Measurements from ENCODE around the gene SYNRG. TPM values are rescaled to one million over a fixed set of nuclear protein-coding genes. Genes with fewer than 3 reads are reported as not detected.

The SYNRG gene
- polyA plus RNA-seq, 1 experiment, result 24.9 TPM

GRCh38 chr17:37608351-37609169, 658 bp downstream of the SYNRG start:
- TF ChIP-seq CTCF (IDR thresholded peaks at IDR 0.05; ENCODE audit: low read depth, low read length), result no peak
- CTCF ChIA-PET, result interaction anchor here (0.5 to 3.4 kb wide), 11 partner anchors 10 to 235 kb away, joined by 3 to 24 read pairs (median 6); no protein-coding TSS in a partner anchor
- peaks cover 4% of the 10 kb centered on the region; the same call in 1 of the 2 replicates for H3K9me3 ChIP-seq (ENCODE audit: control insufficient read depth, insufficient read depth, low read length)
- POLR2A ChIA-PET, result interaction anchor here (0.6 to 2.0 kb wide), 9 partner anchors 13 to 266 kb away, joined by 3 to 10 read pairs (median 4); partner anchors contain the start of gene DUSP14
- H3K4me3 ChIP-seq (ENCODE audit: low read depth, low read length), result peak overlapping the region; percentile 88
- peak overlapping the region; percentile 72 for H3K27ac ChIP-seq (ENCODE audit: low read depth, low read length)
- no peak for DNase-seq (ENCODE audit: low read depth, low spot score)
- H3K27me3 ChIP-seq (ENCODE audit: control insufficient read depth, insufficient read depth, low read length), result no peaks in the 10 kb centered on the region

GRCh38 chr17:37607637-37608331, 1.4 kb downstream of the SYNRG start:
- H3K4me3 ChIP-seq (ENCODE audit: low read depth, low read length), result peak overlapping the region; percentile 88
- ChIA-PET POLR2A (interaction anchor here (0.6 to 2.0 kb wide), 2 partner anchors 209 to 265 kb away, joined by 4 to 10 read pairs; no protein-coding TSS in a partner anchor), CTCF (interaction anchor here (0.5 to 3.4 kb wide), 5 partner anchors 81 to 1121 kb away, joined by 3 to 24 read pairs (median 7); partner anchors contain the start of gene ZNHIT3)
- no peak for DNase-seq (ENCODE audit: low read depth, low spot score)
- TF ChIP-seq CTCF (IDR thresholded peaks at IDR 0.05; ENCODE audit: low read depth, low read length), result no peak
- H3K27ac ChIP-seq (ENCODE audit: low read depth, low read length), result no peak overlapping the region
- H3K27me3 ChIP-seq (ENCODE audit: control insufficient read depth, insufficient read depth, low read length), result no peaks in the 10 kb centered on the region
- H3K9me3 ChIP-seq (ENCODE audit: control insufficient read depth, insufficient read depth, low read length), result peaks cover 4% of the 10 kb centered on the region; the same call in 1 of the 2 replicates

DNA sequence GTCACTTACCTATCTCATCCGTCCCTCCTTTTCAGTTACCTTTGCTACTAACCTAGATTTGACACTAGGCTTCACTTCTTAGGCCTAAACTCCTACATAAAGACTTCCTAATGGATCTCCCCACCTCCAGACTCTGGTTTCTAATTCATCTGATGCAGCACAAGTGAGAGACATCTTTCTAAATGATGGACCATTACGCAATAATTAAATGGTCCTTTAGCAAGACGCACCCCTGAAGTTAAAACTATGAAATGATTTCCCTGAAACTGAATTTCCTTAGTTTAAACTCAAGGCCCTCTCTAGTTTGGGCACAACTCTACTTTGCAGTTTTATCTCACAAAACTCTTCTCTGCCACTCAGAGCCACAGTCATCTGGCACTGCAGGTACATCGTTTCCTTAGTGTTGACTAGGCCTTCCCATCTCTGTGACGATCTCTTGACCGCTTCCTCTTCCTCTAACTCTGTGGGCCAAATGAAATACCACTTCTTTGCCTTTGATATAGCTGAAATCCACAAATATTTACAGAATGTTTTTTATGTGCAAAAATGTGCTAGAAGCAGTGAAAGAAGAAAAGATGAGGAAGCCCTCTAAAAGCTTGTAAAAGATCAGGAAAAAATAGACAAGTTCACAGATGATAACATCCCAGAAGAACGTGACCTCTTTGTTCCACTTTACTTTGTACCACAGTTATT, 3.3 kb downstream of the SYNRG start:
- no peaks in the 10 kb centered on the region for H3K27me3 ChIP-seq (ENCODE audit: control insufficient read depth, insufficient read depth, low read length)
- H3K9me3 ChIP-seq (ENCODE audit: control insufficient read depth, insufficient read depth, low read length), result peaks cover 4% of the 10 kb centered on the region; the same call in 1 of the 2 replicates
- no peak for TF ChIP-seq CTCF (IDR thresholded peaks at IDR 0.05; ENCODE audit: low read depth, low read length)
- H3K27ac ChIP-seq (ENCODE audit: low read depth, low read length), result no peak overlapping the region
- H3K4me3 ChIP-seq (ENCODE audit: low read depth, low read length), result no peak overlapping the region
- CTCF ChIA-PET, result interaction anchor here (0.7 to 1.9 kb wide), 5 partner anchors 10 to 233 kb away, joined by 3 to 8 read pairs (median 4); no protein-coding TSS in a partner anchor
- POLR2A ChIA-PET, result no interaction called here
- DNase-seq (ENCODE audit: low read depth, low spot score), result no peak

DNA sequence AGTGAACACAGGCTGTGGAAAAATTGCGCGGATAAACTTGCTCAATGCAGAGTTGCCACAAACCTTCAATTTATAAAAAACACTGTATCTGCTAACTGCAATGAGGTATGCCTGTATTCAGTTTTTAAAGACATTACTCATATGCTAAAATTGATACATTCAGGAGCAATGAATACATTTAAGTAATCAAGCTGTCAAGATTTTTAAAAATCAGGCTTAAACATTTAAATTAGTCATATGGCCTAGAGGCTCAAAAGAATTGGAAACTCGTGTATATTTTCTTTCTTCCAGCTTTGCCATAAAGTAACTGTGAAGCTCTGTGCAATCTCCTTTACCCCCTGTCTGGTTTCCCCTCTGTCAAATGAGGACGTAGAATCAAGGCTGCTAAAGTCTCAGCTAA, 4.1 kb downstream of the SYNRG start:
- H3K4me3 ChIP-seq (ENCODE audit: low read depth, low read length), result no peak overlapping the region
- H3K27me3 ChIP-seq (ENCODE audit: control insufficient read depth, insufficient read depth, low read length), result no peaks in the 10 kb centered on the region
- H3K9me3 ChIP-seq (ENCODE audit: control insufficient read depth, insufficient read depth, low read length), result peaks cover 4% of the 10 kb centered on the region; the same call in 1 of the 2 replicates
- POLR2A ChIA-PET, result no interaction called here
- CTCF ChIA-PET, result interaction anchor here (0.7 to 1.9 kb wide), 4 partner anchors 35 to 211 kb away, joined by 3 to 5 read pairs (median 4); no protein-coding TSS in a partner anchor
- H3K27ac ChIP-seq (ENCODE audit: low read depth, low read length), result no peak overlapping the region
- DNase-seq (ENCODE audit: low read depth, low spot score), result no peak
- no peak for TF ChIP-seq CTCF (IDR thresholded peaks at IDR 0.05; ENCODE audit: low read depth, low read length)
